ENCODE measurements around the gene NFAM1.

The NFAM1 gene

GRCh38 chr22:42432020-42432596, at the start of gene NFAM1:
TSS of gene NFAM1 (minus strand) at chr22:42432403. CDS start at chr22:42432357, 46 bp downstream.
- DNase-seq (ENCODE audit: low read depth) = no peak

GRCh38 chr22:42475122-42475521, 42.9 kb upstream of the NFAM1 start:
- DNase-seq (ENCODE audit: low read depth) = no peak

GRCh38 chr22:42473484-42474193, 41.4 kb upstream of the NFAM1 start:
- no peak for DNase-seq (ENCODE audit: low read depth)

- no peak for DNase-seq (ENCODE audit: low read depth)
Observed at GRCh38 chr22:42472671-42473070, 40.5 kb upstream of the NFAM1 start.

GRCh38 chr22:42471441-42471840, 39.2 kb upstream of the NFAM1 start:
- DNase-seq (ENCODE audit: low read depth) = no peak

DNA sequence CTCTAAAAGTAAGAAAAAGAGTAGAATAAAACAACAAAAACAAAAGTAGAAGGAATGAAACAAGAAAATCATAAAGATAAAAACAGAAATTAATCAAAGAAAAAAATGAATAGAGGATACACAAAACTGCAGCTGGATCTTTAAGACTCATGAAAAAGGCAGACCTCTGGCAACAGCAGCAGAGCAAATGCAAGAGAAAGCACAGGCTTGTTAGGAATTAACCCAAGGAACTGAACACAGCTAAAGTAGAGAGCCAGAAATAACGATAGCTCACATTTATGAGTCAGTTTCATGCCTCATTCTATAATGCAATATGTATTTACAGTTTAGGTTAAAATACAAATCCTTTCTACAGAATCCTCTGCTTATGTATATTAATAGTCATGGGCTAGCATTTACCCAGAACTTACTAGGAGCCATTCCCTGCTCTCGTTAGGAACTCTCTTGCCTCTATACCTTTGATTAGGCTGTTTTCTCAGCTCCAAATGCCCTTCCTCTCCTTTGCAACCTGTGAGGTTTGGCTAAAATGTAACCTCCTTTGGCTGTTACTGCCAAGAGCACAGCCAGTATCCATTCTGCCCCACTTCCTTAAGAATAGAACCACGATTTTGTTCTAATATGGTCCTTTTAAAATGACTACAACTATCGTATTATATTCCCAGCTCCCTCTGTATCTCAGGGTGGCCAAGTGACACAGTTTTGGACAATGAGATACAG, 38.3 kb upstream of the NFAM1 start:
- no peak for DNase-seq (ENCODE audit: low read depth)

DNA sequence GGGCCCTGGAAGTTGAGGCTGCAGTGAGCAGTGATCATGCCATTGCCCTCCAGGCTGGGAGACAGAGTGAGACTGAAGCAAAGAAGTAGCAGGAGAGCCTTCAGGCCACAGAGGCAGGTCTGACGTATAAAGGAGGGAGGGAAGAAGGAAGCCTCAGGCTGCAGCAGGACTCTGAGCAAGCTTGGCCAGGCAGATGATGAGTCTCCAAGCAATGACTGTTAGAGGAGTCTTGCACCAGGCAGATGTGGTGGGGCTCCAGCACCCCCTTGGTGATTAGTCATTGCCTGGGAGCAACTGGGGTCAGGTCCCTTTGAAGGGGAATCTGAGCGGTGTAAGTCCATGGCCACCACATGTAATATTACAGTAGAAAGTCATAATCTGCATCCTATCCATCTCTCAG, 36.6 kb upstream of the NFAM1 start:
- no peak for DNase-seq (ENCODE audit: low read depth)

DNA sequence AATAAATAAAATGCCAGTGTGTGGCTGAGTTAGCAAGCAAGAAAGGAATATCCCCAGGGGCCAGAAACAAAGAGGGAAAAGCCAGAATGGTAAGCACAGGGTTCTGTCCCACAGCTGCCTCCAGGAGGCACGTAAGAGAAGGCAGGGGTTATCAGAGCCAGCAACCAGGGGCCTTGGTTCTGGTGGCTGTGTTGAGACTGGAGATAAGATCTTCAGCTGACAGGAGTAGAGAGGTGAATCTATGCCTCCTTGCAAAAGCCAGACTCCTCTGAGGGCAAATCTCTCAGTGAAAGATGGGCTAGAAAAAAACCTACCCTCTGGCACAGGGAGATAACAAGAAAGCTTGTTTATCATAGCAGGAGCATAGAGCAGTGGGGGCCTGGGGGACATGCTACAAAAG, 29.8 kb upstream of the NFAM1 start:
- DNase-seq (ENCODE audit: low read depth) = no peak

DNA sequence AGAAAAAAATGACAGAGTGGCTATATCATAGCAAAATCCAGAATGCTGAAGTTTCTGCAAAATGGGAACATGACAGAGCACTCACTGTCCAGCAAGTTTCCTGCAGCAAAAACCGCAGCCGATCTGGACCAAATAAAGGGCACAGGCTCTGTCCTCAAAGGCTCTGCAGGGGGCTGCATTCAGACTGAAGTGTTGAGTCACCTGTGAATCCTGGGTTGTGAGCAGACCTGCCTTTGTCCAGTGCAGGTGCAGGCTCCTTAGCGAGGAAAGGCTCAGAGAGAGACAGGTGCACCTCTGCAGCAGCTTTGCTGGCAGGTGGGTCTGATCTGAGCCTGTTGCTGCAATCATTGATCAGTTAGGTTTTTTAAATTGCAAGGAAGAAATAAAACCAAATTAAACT, 29.3 kb upstream of the NFAM1 start:
- DNase-seq (ENCODE audit: low read depth) = no peak

GRCh38 chr22:42459287-42460063, 27.3 kb upstream of the NFAM1 start:
- no peak for DNase-seq (ENCODE audit: low read depth)

- no peak for DNase-seq (ENCODE audit: low read depth)
Observed at GRCh38 chr22:42452916-42453315, 20.7 kb upstream of the NFAM1 start.

- DNase-seq (ENCODE audit: low read depth) = no peak
Observed at GRCh38 chr22:42452456-42452855, 20.3 kb upstream of the NFAM1 start.

DNA sequence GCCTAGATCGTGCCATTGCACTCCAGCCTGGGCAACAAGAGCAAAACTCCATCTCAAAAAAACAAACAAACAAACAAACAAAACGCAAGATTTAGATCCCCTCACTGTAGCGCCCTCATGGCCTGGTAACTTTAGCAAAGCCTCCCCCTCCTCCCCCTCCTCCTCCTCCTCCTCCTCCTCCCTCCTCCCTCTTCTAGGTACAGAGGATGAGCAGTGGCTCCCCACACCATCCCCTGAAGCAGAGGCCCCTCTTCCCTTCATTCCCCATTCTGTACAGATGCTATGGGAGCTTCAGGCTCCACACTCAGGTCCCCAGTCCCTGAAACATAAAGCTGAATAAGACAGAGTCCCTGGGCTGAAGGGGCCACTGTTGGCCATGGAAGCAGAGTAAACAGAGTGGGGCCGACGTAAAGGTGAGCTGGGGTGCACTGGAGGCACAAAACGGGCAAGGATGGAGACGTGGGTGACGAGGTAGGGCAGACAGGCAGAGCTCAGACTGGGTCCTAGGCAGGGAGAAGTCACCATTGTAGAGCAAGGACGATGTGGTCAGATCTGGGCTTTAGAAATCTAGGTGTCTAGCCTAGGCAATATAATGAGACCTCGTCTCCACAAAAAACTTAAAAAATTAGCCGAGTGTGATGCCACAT, 19.4 kb upstream of the NFAM1 start:
- no peak for DNase-seq (ENCODE audit: low read depth)

- DNase-seq (ENCODE audit: low read depth) = no peak
Observed at GRCh38 chr22:42450862-42451261, 18.7 kb upstream of the NFAM1 start.

- DNase-seq (ENCODE audit: low read depth) = no peak
Observed at GRCh38 chr22:42446151-42446550, 13.9 kb upstream of the NFAM1 start.

DNA sequence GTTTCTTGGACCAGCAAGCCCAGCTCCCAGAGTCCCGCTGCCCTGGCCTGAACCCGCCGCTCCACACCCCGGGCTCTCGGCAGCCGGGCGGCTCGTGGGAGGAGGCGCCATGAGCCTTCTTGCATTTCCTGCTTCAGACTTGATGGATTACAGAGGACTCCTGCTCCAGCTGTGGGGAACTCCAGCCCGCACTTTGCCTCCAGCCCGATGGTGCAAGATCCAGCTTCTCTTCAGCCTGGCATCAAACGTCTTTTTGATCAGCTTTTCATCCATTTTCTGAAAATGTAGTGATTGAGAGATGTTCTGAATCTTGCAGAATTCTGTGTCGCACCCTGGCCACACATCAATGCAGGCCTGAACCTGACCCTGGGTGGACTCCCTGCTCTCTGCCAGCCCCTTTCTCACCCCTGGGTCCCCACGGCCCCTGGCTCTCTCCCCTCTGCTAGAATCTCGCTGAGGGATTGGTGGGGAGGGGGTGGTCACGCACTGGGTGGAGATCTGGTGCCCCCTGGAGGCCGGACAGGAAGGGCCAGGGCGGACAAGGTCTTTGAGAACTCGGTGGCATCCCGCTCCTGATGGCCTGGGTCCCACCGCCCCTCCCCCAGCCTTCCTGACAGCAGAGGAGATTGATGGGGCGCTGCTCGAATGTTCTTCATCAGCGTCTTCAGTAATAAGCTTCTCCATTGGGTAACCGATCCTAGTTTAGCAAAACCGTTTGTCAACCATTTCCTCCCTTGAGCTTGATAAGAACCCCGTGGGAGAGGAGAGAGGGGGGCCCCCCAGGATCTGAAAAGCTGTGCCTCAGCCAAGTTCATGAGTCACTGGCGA, 12.1 kb upstream of the NFAM1 start:
- DNase-seq (ENCODE audit: low read depth) = peak; percentile 70

GRCh38 chr22:42443240-42444076, 11.3 kb upstream of the NFAM1 start:
- no peak for DNase-seq (ENCODE audit: low read depth)

GRCh38 chr22:42442748-42443147, 10.5 kb upstream of the NFAM1 start:
- DNase-seq (ENCODE audit: low read depth) = no peak

- DNase-seq (ENCODE audit: low read depth) = no peak
Observed at GRCh38 chr22:42440728-42441127, 8.5 kb upstream of the NFAM1 start.

Data from T-helper 22 cell (primary cell).